HG03439 (cell line): ENCODE measurements around the gene ELSPBP1.
"Not testable (repeated sequence)": the region's sequence is repeated elsewhere in the genome, so short reads cannot be mapped to it uniquely, and the experiment has no call there.

Experiments
- ATAC-seq: cut with Tn5 transposase; IDR thresholded peaks from one replicate; pipeline ENCODE4 v1.9.1; 2021; ENCODE audit warnings: mild to moderate bottlenecking, moderate library complexity; ENCODE audit not compliant: unreplicated experiment

Gene ELSPBP1

DNA sequence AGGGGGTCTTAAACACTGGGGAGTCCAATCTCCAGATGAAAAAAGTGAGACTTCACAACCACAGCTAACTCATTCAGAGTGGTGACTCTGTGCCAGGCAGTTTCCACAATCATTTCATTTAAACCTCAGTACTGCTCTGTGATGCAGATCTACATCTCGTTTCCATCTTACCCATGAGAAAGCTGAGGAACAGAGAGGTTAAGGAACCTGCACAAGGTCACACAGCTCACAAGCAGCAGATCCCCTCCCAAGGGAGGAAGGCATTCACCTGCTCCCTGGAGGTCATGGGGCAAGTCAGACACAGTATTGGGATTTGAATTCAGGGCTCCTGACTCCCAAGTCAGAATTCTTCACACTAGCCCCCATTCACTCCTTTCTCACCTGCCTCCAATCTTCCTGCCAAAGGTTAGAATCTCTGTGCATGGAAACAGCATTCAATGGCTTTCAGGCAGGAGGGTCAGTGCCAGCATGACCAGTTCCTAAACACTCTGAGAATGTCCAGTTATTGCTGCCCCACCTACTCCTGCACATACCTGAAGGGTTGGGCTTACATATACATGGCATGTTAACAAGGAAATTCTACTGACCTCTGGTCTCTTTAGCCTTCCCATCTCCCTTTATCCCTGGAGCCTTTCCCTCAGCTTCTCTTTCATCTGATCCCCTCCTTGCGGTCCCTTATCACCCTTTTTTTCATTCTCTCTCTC is 47.6 kb downstream of the ELSPBP1 start:
- ATAC-seq, result no peak

DNA sequence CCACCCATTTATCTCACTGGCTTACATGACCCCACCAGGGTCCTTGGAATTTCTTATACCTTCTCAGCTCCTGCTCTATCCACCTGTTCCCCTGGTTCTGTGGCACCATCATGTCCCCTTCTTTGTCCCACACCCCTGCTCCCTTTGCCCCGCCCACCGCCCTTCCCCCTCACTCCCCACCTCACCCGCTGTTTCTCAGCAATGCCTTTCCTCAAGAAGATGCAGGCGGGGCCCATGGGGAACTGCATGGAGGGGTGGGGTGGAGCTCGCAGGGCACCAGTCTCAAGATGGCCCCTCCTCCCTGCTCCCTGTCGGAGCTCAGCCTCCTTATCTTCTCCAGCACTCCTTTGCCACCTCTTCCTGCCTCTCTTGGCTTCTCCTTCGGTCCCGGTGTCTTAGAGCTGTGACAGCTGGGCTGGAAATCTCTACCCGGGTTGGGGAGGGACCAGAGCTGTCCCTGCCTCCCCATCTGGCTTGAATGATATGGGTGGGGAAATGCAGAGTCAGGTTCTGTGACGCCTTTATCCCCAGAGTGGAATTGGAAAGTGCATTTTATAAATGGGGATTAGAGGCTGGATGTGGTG is 49.3 kb downstream of the ELSPBP1 start, which contains the start of gene CABP5:
CABP5 (minus strand) TSS at position 405 of the 584 bp plus-strand sequence; CDS start at position 248, 157 bp downstream.
- ATAC-seq, result no peak

DNA sequence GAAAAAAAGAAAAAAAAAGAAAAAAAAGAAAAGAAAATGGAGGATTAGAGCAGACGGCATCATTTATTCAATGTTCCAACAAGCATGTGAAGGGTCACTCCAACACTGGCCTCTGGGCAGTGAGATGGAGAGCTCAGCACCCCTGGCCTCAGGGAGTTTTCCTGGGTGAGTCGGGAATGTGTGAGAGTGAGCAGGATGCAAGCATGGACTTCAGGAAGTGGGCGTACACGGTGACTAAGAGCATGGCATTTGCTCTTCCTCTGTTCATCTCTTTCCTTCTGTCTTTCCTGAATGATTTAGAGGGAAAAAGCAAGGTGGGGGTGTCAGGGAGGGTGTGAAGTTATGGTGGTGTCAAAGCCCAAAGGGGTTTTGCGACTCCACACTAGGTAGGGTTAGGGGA is 50.1 kb downstream of the ELSPBP1 start:
- no peak for ATAC-seq

DNA sequence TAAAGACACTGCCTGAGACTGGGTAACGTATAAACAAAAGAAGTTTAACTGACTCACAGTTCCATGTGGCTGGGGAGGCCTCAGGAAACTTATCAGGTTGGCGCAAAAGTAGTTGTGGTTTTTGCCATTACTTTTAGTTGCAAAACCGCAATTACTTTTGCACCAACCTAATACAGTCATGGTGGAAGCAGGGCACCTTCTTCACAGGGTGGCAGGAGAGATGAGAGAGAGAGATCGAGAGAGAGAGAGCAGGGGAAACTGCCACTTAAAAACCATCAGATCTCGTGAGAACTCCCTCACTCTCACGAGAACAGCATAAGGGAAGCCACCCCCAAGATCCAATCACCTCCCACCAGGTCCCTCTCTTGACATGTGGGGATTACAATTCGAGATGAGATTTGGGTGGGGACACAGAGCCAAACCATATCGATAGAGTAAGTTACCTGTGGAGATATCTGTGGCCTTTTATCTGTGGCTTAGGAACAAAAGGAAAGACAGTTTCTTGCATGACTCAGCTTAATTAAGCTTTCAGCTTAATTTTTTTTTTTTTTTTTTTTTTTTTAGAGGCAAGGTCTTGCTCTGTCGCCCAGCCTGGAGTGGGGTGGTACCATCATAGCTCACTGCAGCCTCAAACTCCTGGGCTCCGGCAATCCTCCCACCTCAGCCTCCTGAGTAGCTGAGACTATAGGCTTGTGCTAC is 57.1 kb downstream of the ELSPBP1 start:
- no peak for ATAC-seq

- no peak for ATAC-seq
These were observed 58.6 kb downstream of the ELSPBP1 start for GRCh38 chr19:48053076-48053475.

DNA sequence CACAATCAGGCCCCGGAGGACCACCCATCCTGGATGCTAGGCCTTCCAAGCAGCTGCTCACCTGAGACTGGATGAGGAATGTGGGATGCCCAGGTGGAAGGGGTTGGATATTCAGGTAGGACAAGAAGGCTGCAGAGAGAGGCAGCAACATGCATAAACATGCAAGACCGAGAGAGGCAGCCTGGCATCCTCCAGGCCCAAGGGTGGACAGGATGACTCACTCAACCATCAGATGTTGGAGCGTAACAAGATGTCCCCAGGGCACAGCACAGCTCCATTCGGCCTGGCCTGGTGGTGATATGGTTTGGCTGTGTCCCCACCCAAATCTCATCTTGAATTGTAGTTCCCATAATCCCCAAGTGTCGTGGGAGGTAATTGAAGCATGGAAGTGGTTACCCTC is 59.4 kb downstream of the ELSPBP1 start:
- ATAC-seq, result no peak

- ATAC-seq, result no peak
These were observed 64.9 kb downstream of the ELSPBP1 start for GRCh38 chr19:48059331-48059730.

DNA sequence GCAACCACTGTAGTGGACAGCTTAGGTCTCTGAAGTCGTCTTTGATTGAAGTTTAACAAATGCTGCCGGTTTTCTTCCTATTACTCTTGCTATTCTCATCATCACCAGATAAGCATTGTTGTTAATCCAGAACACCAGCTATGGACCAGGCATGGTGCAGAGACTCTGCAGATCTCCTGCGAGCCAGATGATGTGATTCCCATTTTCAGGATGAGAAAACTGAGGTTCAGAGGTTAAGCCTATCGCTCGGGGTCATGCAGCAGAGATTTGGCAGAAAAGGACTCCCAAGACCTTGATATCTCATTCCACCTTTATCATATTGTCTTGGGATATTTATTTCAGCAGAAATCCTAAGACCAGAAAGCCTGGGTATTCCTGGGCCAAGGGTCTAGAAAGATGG is 65.9 kb downstream of the ELSPBP1 start:
- no peak for ATAC-seq

DNA sequence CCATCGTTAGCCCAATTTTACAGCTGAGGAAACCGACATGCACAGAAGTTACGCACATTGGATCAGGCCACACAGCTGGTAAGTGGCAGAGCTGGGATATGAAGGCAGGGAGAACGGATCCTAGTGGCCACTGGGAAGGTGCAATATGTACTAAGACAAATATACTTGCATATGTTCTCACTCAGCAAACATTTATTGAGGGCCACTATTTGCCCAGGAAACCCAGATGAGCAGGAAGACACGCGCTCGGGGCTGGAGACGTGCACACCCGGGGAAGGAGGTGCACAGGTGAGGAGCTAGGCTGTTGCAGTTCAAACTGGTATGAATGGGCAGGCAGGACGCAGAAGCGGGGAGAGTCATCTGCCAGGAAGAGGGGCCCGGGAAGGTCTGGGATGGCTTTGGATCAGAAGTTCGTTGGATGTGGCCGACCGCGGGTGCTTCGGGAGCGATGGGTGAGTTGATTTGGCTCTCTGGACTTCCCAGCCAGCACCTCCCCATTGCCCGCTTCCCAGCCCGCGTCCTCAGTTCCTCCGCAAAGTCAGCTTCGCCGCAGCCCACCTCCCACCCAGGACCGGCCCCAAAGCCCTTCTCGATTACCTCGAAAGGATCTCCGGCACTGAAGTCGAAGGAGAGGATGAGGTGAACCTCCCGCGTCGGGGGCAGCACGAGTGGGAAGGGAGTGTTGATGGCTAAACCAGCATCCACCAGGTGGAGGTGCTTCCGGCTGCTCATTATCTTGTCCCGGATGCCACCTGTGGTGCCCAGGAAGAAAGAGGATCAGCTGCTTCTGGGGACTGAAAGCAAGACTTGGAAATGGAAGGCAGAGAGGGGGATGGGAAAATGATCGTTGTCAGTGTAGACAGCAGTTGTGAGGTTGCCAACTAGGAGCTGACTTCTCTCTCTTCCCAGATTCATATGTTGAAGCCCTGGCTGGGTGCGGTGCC is 67.2 kb downstream of the ELSPBP1 start:
- ATAC-seq, result no peak

- ATAC-seq, result no peak
These were observed 70.1 kb downstream of the ELSPBP1 start for GRCh38 chr19:48064509-48064908.

DNA sequence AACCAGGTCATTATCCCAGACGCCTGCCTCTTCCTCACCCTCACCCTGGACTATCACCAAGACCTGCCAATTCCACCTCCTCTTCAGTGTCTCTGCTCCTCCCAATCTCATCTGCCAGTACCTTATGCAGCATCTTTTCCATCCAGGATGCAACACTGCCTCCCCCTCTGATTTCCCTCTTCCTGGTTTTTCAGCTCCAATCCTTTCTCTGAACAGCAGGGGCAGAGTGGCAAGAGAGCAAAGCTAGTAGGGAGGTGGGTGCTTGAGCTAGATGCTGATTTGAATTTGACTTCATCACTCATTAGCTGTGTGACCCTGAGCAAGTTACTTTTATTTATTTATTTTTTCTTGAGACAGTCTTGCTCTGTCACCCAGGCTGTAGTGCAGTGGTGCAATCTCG is 75.0 kb downstream of the ELSPBP1 start:
- ATAC-seq, result no peak

DNA sequence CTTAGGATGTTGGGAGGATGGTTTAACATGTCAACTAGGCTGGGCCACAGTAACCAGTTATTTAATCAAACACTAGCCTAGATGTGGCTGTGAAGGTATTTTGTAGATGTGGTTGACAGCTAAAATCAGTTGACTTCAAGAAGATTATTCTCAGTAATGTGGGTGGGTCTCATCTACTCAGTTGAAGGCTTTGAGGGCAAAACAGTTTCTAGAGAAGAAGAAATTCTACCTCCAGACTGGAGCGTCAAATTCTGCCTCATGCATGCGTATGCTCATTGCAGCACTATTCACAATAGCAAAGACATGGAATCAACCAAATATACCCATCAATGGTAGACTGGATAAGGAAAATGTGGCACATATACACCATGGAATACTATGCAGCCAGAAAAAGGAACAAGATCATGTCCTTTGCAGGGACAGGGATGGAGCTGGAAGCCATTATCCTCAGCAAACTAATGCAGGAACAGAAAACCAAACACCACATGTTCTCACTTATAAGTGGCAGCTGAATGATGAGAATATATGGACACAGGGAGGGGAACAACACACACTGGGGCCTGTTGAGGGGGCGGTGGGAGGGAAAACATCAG is 75.8 kb downstream of the ELSPBP1 start:
- ATAC-seq, result not testable (repeated sequence)
